DMS153 treated with DMSO at 0.1 percent for 48 hours (cell line): ENCODE results near the gene HASPIN.
"Not testable (repeated sequence)": the region's sequence is repeated elsewhere in the genome, so short reads cannot be mapped to it uniquely, and the experiment has no call there.

Experiments
- DNase-seq: peaks from one replicate; lab custom pipeline; 2025; ENCODE audit not compliant: unreplicated experiment; lab: John Stamatoyannopoulos, UW

Gene HASPIN

GRCh38 chr17:3734911-3735276, 11.2 kb downstream of the HASPIN start:
- DNase-seq = not testable (repeated sequence)

- DNase-seq = no peak
These were observed 11.8 kb downstream of the HASPIN start for GRCh38 chr17:3735515-3735914.

- DNase-seq = no peak
These were observed 15.0 kb downstream of the HASPIN start for GRCh38 chr17:3738562-3739295.

- DNase-seq = no peak
These were observed 15.9 kb downstream of the HASPIN start for GRCh38 chr17:3739422-3740124.

GRCh38 chr17:3740611-3741073, 16.9 kb downstream of the HASPIN start:
- DNase-seq = no peak

- DNase-seq = no peak
These were observed 20.3 kb downstream of the HASPIN start for GRCh38 chr17:3744014-3744413.

- DNase-seq = no peak
These were observed 21.4 kb downstream of the HASPIN start for GRCh38 chr17:3745071-3745470.

- no peak for DNase-seq
These were observed 24.1 kb downstream of the HASPIN start for GRCh38 chr17:3747805-3748204.

GRCh38 chr17:3748576-3748975, 24.9 kb downstream of the HASPIN start:
- DNase-seq = no peak

GRCh38 chr17:3750296-3750695, 26.6 kb downstream of the HASPIN start:
- DNase-seq = no peak

GRCh38 chr17:3750926-3751325, 27.2 kb downstream of the HASPIN start:
- no peak for DNase-seq

- DNase-seq = no peak
These were observed 28.1 kb downstream of the HASPIN start for GRCh38 chr17:3751836-3752235.

- no peak for DNase-seq
These were observed 29.9 kb downstream of the HASPIN start for GRCh38 chr17:3753624-3754023.

GRCh38 chr17:3754066-3754457, 30.4 kb downstream of the HASPIN start:
- no peak for DNase-seq

- peak; percentile 76 for DNase-seq
These were observed 31.0 kb downstream of the HASPIN start for GRCh38 chr17:3754458-3755334.

GRCh38 chr17:3755335-3756030, 31.8 kb downstream of the HASPIN start:
- no peak for DNase-seq

GRCh38 chr17:3759597-3760216, 36.0 kb downstream of the HASPIN start:
- no peak for DNase-seq

GRCh38 chr17:3761036-3761917, 37.6 kb downstream of the HASPIN start:
- no peak for DNase-seq

- no peak for DNase-seq
These were observed 38.2 kb downstream of the HASPIN start for GRCh38 chr17:3761918-3762380.
